Endothelial cell of umbilical vein (primary cell): ENCODE results near the gene SLC25A43. TPM values are rescaled to one million over a fixed set of nuclear protein-coding genes. Genes with fewer than 3 reads are reported as not detected.

ENCODE experiments used
- BruUV-seq: library from RNA; stranded (reverse); fragments of 400-500 nt; replicated peaks from 2 replicates; lab custom pipeline; 2021; lab: Mats Ljungman, UMichigan
- CTCF ChIA-PET: fragments of 300-600, 350-600 bp; sonication (Branson Sonifier 250); formaldehyde crosslinking; loops from one replicate; lab custom pipeline; 2021; ENCODE audit warnings: antibody characterized with exemption, inconsistent platforms; lab: Charles Lee
- POLR2A ChIA-PET: fragments of 300-600, 350-600 bp; sonication (Branson Sonifier 250); formaldehyde crosslinking; loops from one replicate; lab custom pipeline; 2021; ENCODE audit warnings: antibody characterized with exemption, inconsistent platforms; lab: Charles Lee
- DNase-seq: peaks from one replicate; pipeline ENCODE4 v3.0.0-alpha.2; 2011; ENCODE audit warnings: low read depth, low spot score
- FAIRE-seq: peaks from 2 replicates; lab custom pipeline; 2011; peaks lifted over from hg19 to GRCh38; lab: Jason Lieb, UNC
- H2AFZ ChIP-seq: 2 replicates; pipeline ENCODE4 v1.6.0; 2012; ENCODE audit warnings: low read depth, low read length, control low read depth, inconsistent platforms
- H3K27ac ChIP-seq: 2 replicates; pipeline ENCODE4 v1.5.1; 2011; ENCODE audit warnings: low read depth, mild to moderate bottlenecking, control low read depth, low read length, moderate library complexity; ENCODE audit not compliant: insufficient read depth
- H3K27me3 ChIP-seq, 2 experiments: 2 replicates each; pipeline versions ENCODE4 v1.6.0 to v1.6.1; 2011; ENCODE audit warnings: low read length in 2 of 2, mixed read lengths in 1 of 2; ENCODE audit not compliant: control insufficient read depth in 2 of 2, insufficient read depth in 2 of 2
- H3K36me3 ChIP-seq, 2 experiments: 2 replicates in 1 of 2; 3 replicates in 1 of 2; pipeline ENCODE4 v1.5.1; 2011; ENCODE audit warnings: low read length in 2 of 2, mild to moderate bottlenecking in 1 of 2, moderate library complexity in 1 of 2; ENCODE audit not compliant: control insufficient read depth in 2 of 2, insufficient read depth in 2 of 2; ENCODE audit errors: extremely low read depth in 1 of 2
- H3K4me1 ChIP-seq: 3 replicates; pipeline ENCODE4 v1.5.1; 2011; ENCODE audit warnings: mild to moderate bottlenecking, low read length; ENCODE audit not compliant: control insufficient read depth, insufficient read depth; ENCODE audit errors: extremely low read depth
- H3K4me2 ChIP-seq: 2 replicates; pipeline ENCODE4 v1.6.1; 2011; ENCODE audit warnings: low read length, control low read depth, mixed read lengths; ENCODE audit not compliant: insufficient read depth
- H3K4me3 ChIP-seq, 3 experiments: fragments of 200-600 bp in 1 of 3; sonication (generic), shearing (Covaris generic) in 1 of 3; replicated peaks in 1 of 3; 2 replicates each; pipeline ENCODE4 v1.5.1; 2011 to 2016; ENCODE audit warnings: control low read depth in 3 of 3, low read length in 3 of 3, mild to moderate bottlenecking in 2 of 3, inconsistent platforms in 1 of 3, low read depth in 1 of 3, moderate library complexity in 1 of 3; ENCODE audit not compliant: insufficient read depth in 1 of 3
- H3K79me2 ChIP-seq: 2 replicates; pipeline ENCODE4 v1.6.0; 2012; ENCODE audit warnings: low read length, inconsistent platforms; ENCODE audit not compliant: control insufficient read depth, insufficient read depth
- H3K9ac ChIP-seq: replicated peaks from 2 replicates; pipeline ENCODE3; 2011; ENCODE audit warnings: low read length, control low read depth; ENCODE audit not compliant: insufficient read depth; ENCODE audit errors: extremely low read depth
- H3K9me1 ChIP-seq: replicated peaks from 3 replicates; pipeline ENCODE4 v1.6.0; 2011; ENCODE audit warnings: mild to moderate bottlenecking, low read length; ENCODE audit not compliant: control insufficient read depth, insufficient read depth; ENCODE audit errors: extremely low read depth
- H3K9me3 ChIP-seq: replicated peaks from 2 replicates; pipeline ENCODE4 v1.5.1; 2012; ENCODE audit warnings: low read length, inconsistent platforms; ENCODE audit not compliant: control insufficient read depth, insufficient read depth
- H4K20me1 ChIP-seq: replicated peaks from 2 replicates; pipeline ENCODE3; 2011; ENCODE audit warnings: mild to moderate bottlenecking, low read length; ENCODE audit not compliant: control insufficient read depth, insufficient read depth; ENCODE audit errors: extremely low read depth
- FOS ChIP-seq: IDR thresholded peaks from 2 replicates; pipeline ENCODE4 v1.6.1; 2011; ENCODE audit warnings: mild to moderate bottlenecking, low read length, moderate library complexity, borderline replicate concordance; ENCODE audit not compliant: insufficient read depth
- GATA2 ChIP-seq: IDR thresholded peaks from 2 replicates; pipeline ENCODE4 v1.7.0; 2011; ENCODE audit warnings: low read depth, mild to moderate bottlenecking, moderate library complexity, mixed read lengths, low read length; ENCODE audit not compliant: insufficient read length, insufficient read depth
- POLR2A ChIP-seq: IDR thresholded peaks from 2 replicates; pipeline ENCODE4 v1.6.1; 2012; ENCODE audit warnings: low read depth, mild to moderate bottlenecking, control low read depth, low read length
- dilution Hi-C: fragments of 300-500 bp; cut with MboI; formaldehyde crosslinking; loops from one replicate; pipeline ENCODE4 v1.15.0; 2019; ENCODE audit warnings: low sequenced_read_pairs; ENCODE audit not compliant: extremely low pct_ligation_motif_present
- intact Hi-C: fragments of 100-400 bp; cut with micrococcal nuclease; formaldehyde crosslinking; loops from one replicate; pipeline ENCODE4 v1.10.0; 2022
- polyA plus RNA-seq, 4 experiments: library from polyadenylated mRNA; depleted of rRNA in 3 of 4; stranded (reverse) in 3 of 4; unstranded in 1 of 4; fragments of >200 nt; gene quantifications; 2 replicates each; pipeline versions ENCODE4 v1.2.1 to v1.2.3, GENCODE V29; 2011 to 2012; ENCODE audit warnings: missing spikeins in 1 of 4
- total RNA-seq: library from RNA; stranded (reverse); gene quantifications from 2 replicates; pipeline ENCODE4 v1.2.3, GENCODE V29; 2021
- TF ChIP-seq, protein P1 (sequence below), 2 donors: IDR thresholded peaks; 1 replicate in 1 of 2; 2 replicates in 1 of 2; pipeline ENCODE4 v1.5.1; 2011; ENCODE audit warnings: low read length in 2 of 2, mild to moderate bottlenecking in 2 of 2, moderate library complexity in 2 of 2, control low read depth in 1 of 2, inconsistent platforms in 1 of 2, low read depth in 1 of 2; ENCODE audit not compliant: insufficient read depth in 1 of 2; ENCODE audit errors: extremely low read depth in 1 of 2
- TF ChIP-seq, protein P2 (sequence below): IDR thresholded peaks from 2 replicates; pipeline ENCODE4 v1.6.1; 2011; ENCODE audit not compliant: insufficient read depth, insufficient read length

The SLC25A43 gene
- total and polyA plus RNA-seq, 2 donors (not counting 3 experiments of a cell fraction or from before 2014, with no cell fraction given): 7.2 to 11.5 TPM

DNA sequence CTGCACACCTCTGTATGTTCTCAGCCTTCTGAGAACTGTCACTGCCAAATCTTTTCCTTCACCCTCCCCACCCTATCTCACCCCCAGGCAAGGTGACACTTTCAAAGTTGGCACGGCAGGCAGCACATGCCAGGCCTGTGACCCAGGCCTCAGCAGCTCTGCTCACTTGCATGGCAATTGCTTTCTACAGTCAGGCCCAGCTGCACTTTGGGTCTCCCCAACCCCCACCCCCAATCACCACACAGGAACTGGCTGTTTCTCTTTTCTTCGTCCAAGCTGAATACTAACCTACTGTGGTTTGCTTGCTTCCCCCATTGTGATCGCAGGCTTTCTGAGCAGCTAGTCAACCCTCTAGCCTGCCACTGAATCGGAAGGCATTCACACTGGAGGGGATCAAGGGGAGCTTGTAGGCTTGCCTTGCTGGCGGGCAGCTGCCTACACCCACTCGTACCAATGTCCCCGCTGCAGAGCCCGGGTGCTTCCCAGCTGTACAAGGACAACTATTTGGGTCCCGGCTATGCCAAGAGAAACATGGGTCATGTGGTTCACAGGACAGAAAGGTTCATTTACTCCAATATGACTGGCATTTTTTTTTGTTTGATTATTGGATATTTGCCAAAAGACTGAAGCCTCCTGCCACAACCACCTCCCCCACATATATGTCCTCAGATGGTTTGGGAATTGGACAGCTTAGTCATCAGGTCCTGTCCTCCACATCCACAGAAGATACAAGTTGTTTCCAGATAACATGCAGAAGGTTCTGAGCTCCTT is 28.1 kb downstream of the SLC25A43 start:
- CTCF ChIA-PET: no interaction called here
- Histone ChIP-seq H3K4me3 (no peak overlapping the region), H3K9ac (no peak overlapping the region), H4K20me1 (no peaks in the 10 kb centered on the region), H3K27me3 (no peaks in the 10 kb centered on the region), H3K27ac (no peak overlapping the region), H3K4me2 (no peak overlapping the region), H3K4me1 (no peaks in the 10 kb centered on the region), H3K36me3 (no peaks in the 10 kb centered on the region), H2AFZ (no peak overlapping the region), H3K9me1 (no peaks in the 10 kb centered on the region), H3K79me2 (no peaks in the 10 kb centered on the region), H3K9me3 (no peaks in the 10 kb centered on the region)
- intact Hi-C loops: no loop called here
- BruUV-seq: no TSS peak
- no peak for FAIRE-seq
- TF ChIP-seq GATA2: no peak
- dilution Hi-C loops: no loop called here
- POLR2A ChIA-PET: no interaction called here
- DNase-seq: no peak

- Histone ChIP-seq H3K27ac (no peak overlapping the region), H3K4me1 (no peaks in the 10 kb centered on the region), H3K4me3 (no peak overlapping the region), H3K4me2 (no peak overlapping the region), H3K9ac (no peak overlapping the region), H3K9me3 (no peaks in the 10 kb centered on the region), H3K36me3 (no peaks in the 10 kb centered on the region), H4K20me1 (no peaks in the 10 kb centered on the region), H3K79me2 (no peaks in the 10 kb centered on the region), H2AFZ (no peak overlapping the region), H3K27me3 (no peaks in the 10 kb centered on the region), H3K9me1 (no peaks in the 10 kb centered on the region)
- dilution Hi-C loops (no loop called here), intact Hi-C loops (no loop called here)
- TF ChIP-seq, protein P1, sequence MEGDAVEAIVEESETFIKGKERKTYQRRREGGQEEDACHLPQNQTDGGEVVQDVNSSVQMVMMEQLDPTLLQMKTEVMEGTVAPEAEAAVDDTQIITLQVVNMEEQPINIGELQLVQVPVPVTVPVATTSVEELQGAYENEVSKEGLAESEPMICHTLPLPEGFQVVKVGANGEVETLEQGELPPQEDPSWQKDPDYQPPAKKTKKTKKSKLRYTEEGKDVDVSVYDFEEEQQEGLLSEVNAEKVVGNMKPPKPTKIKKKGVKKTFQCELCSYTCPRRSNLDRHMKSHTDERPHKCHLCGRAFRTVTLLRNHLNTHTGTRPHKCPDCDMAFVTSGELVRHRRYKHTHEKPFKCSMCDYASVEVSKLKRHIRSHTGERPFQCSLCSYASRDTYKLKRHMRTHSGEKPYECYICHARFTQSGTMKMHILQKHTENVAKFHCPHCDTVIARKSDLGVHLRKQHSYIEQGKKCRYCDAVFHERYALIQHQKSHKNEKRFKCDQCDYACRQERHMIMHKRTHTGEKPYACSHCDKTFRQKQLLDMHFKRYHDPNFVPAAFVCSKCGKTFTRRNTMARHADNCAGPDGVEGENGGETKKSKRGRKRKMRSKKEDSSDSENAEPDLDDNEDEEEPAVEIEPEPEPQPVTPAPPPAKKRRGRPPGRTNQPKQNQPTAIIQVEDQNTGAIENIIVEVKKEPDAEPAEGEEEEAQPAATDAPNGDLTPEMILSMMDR (IDR thresholded peaks at IDR 0.05; ENCODE audit: extremely low read depth in 1 of 2, insufficient read depth in 1 of 2, low read depth in 1 of 2, low read length in 2 of 2): no peak
- TF ChIP-seq FOS (no peak), POLR2A (no peak)
- TF ChIP-seq, protein P2, sequence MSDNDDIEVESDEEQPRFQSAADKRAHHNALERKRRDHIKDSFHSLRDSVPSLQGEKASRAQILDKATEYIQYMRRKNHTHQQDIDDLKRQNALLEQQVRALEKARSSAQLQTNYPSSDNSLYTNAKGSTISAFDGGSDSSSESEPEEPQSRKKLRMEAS: no peak
- ChIA-PET CTCF (no interaction called here), POLR2A (no interaction called here)
- FAIRE-seq: no peak
- no TSS peak for BruUV-seq
- no peak for DNase-seq
Observed at GRCh38 chrX:119427795-119428185, 28.7 kb downstream of the SLC25A43 start.
